Stomach (tissue), 9 donors: ENCODE measurements around the gene UBE2I. TPM values are rescaled to one million over a fixed set of nuclear protein-coding genes. Genes with fewer than 3 reads are reported as not detected.

Experiments used
- DNase-seq, 2 donors: peaks; one replicate each; pipeline versions ENCODE4 v3.0.0 to v3.0.0-alpha.2; 2013 to 2019
- H3K27ac ChIP-seq, 5 donors: fragments of 200-600 bp in 4 of 5; sonication (generic) in 4 of 5; one replicate each; pipeline ENCODE4 v1.5.1; 2013 to 2019; ENCODE audit warnings: mild to moderate bottlenecking in 1 of 5, moderate library complexity in 1 of 5
- H3K27me3 ChIP-seq, 3 donors: fragments of 200-600 bp; sonication (generic); one replicate each; pipeline ENCODE4 v1.5.1; 2017 to 2019; ENCODE audit warnings: mixed run types in 1 of 3
- H3K36me3 ChIP-seq, 4 donors: fragments of 200-600 bp; sonication (generic); 1 replicate in 3 of 4; 2 replicates in 1 of 4; pipeline ENCODE4 v1.5.1; 2016 to 2019
- H3K4me1 ChIP-seq, 4 donors: fragments of 200-600 bp; sonication (generic); one replicate each; pipeline ENCODE4 v1.5.1; 2016 to 2019
- H3K4me3 ChIP-seq, 4 donors: fragments of 200-600 bp; sonication (generic) in 3 of 4; one replicate each; pipeline ENCODE4 v1.5.1; 2016 to 2019; ENCODE audit warnings: mild to moderate bottlenecking in 1 of 4
- H3K9me3 ChIP-seq, 4 donors: fragments of 200-600 bp; sonication (generic); one replicate each; pipeline ENCODE4 v1.5.1; 2016 to 2019
- CTCF ChIP-seq, 7 experiments: fragments of 450-650 bp in 4 of 7; fragments of 200-600 bp in 3 of 7; sonication (generic) in 3 of 7; IDR thresholded peaks; one replicate each; pipeline ENCODE4 v1.5.1; 2016 to 2019; ENCODE audit warnings: antibody characterized with exemption in 7 of 7, control low read depth in 2 of 7, mild to moderate bottlenecking in 1 of 7
- EP300 ChIP-seq: sonication (generic); formaldehyde crosslinking; IDR thresholded peaks from one replicate; pipeline ENCODE4 v1.6.1; 2017; ENCODE audit warnings: antibody characterized with exemption
- POLR2A ChIP-seq, 4 donors: fragments of 450-650 bp; IDR thresholded peaks; one replicate each; pipeline ENCODE4 v1.6.1; 2016; ENCODE audit warnings: antibody characterized with exemption in 4 of 4, control low read depth in 2 of 4, mild to moderate bottlenecking in 1 of 4, moderate library complexity in 1 of 4
- POLR2AphosphoS5 ChIP-seq, 3 donors: sonication (generic); formaldehyde crosslinking; IDR thresholded peaks; one replicate each; pipeline ENCODE4 v1.6.1; 2016; ENCODE audit warnings: antibody characterized with exemption in 3 of 3
- WGBS, 5 donors: extraction: QIAGEN DNeasy Blood & Tissue Kit in 3 of 5; methylation state at CpG; one replicate each; pipeline versions ENCODE4 v1.1.5 to v1.1.7; 2013 to 2018; 5-methylcytosine and 5-hydroxymethylcytosine counted together
- intact Hi-C: fragments of 100-400 bp; cut with DNase I; formaldehyde crosslinking; loops from one replicate; pipeline ENCODE4 v1.15.1; 2023; ENCODE audit warnings: low total_unique reads
- polyA plus RNA-seq, 3 donors: library from polyadenylated mRNA; stranded (reverse); fragments of 200-250 nt; gene quantifications; one replicate each; pipeline ENCODE4 v1.2.3, GENCODE V29; 2013
- total RNA-seq, 5 donors: library from RNA; depleted of rRNA; stranded (reverse); fragments of >200 nt; gene quantifications; one replicate each; pipeline versions ENCODE4 v1.1.0 to v1.2.3, GENCODE V29; 2014 to 2016
- donor health status: healthy with polysubstance abuse.
- donor health status: Bipolar disorder and iron deficiency.
- donor health status: healthy.

Gene UBE2I
- total and polyA plus RNA-seq, 8 donors = 42.0 to 71.0 (median 46.7) TPM

DNA sequence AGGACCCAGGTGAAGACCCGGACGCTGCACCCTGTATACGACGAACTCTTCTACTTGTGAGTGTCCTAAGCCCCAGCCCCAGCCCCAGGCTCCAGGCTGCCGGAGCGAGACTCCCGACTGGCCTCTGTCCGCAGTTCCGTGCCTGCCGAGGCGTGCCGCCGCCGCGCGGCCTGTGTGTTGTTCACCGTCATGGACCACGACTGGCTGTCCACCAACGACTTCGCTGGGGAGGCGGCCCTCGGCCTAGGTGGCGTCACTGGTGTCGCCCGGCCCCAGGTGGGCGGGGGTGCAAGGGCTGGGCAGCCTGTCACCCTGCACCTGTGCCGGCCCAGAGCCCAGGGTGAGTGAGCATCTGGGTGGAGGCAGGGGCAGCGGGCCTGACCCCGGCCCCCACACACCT lies 38.5 kb downstream of the UBE2I start:
- H3K36me3 ChIP-seq = peaks cover 20 to 34% (median 33%) of the 10 kb centered on the region in 4 donors
- DNase-seq = no peak
- peaks cover 18 to 41% (median 38%) of the 10 kb centered on the region in 4 donors for H3K4me1 ChIP-seq
- no peaks in the 10 kb centered on the region for H3K9me3 ChIP-seq
- intact Hi-C loops = no loop called here
- 76 to 94% (median 90%) methylated on average over 10 to 29 of the region's 29 CpGs for WGBS, 5 donors
- no peak for TF ChIP-seq CTCF (IDR thresholded peaks at IDR 0.05)
- TF ChIP-seq POLR2A (IDR thresholded peaks at IDR 0.05) = no peak
- H3K27ac ChIP-seq = no peak overlapping the region
- H3K27me3 ChIP-seq = peaks cover 0 to 4% (median 0%) of the 10 kb centered on the region in 3 donors
- no peak overlapping the region for H3K4me3 ChIP-seq

DNA sequence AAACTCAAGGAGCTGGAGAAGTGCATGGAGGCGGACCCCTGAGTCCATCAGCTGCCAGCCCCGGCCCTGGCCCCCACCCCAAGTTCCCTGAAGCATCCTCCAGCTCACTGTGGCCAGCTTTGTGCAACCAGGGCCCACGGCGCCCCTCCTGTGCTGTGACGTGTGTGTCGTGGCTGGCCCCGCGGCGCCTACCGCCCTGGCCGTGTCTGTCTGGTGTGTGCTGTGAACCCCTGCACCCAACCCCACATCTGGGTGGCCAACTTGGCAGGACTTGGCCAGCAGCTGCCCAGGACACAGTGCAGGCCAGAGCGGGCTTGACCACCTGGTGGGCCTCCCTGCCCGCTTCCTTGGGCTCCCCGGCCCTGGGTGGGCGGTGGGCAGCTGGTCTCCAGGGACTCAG lies 39.0 kb downstream of the UBE2I start:
- no peak overlapping the region for H3K4me3 ChIP-seq
- H3K27ac ChIP-seq = no peak overlapping the region
- H3K4me1 ChIP-seq = peaks cover 18 to 41% (median 38%) of the 10 kb centered on the region in 4 donors
- WGBS, 5 donors = 92 to 96% (median 94%) methylated on average over 10 to 15 of the region's 15 CpGs; no CpG with 5 or more reads in 1 of the 5 donors
- no peaks in the 10 kb centered on the region for H3K9me3 ChIP-seq
- TF ChIP-seq POLR2A (IDR thresholded peaks at IDR 0.05) (no peak), EP300 (no peak), POLR2AphosphoS5 (IDR thresholded peaks at IDR 0.05) (no peak), CTCF (IDR thresholded peaks at IDR 0.05) (no peak)
- H3K36me3 ChIP-seq = peaks cover 20 to 34% (median 33%) of the 10 kb centered on the region in 4 donors
- H3K27me3 ChIP-seq = no peaks in the 10 kb centered on the region
- no peak for DNase-seq
- intact Hi-C loops = no loop called here

DNA sequence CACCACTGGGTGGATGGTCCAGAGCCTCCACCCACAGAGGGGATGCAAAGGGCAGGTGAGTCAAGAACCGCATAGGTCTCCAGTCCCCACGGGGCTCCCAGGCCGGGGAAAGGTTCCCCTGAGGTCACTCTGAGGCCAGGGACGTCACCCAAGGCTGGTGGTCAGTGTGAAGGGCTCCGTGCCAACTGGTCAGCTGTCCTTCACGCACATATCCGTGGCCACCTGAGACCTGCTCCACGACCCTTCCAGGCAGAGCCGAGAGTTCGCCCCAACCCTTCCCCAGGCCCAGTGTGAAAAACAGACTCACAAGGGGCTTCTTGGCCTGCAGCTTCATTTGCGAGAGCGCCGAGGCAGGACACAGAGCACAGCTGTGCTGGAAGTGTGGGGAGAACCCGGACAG lies 39.5 kb downstream of the UBE2I start:
- Histone ChIP-seq H3K4me1 (peaks cover 18 to 41% (median 39%) of the 10 kb centered on the region in 4 donors), H3K36me3 (peaks cover 20 to 34% (median 33%) of the 10 kb centered on the region in 4 donors), H3K27ac (no peak overlapping the region), H3K27me3 (no peaks in the 10 kb centered on the region), H3K9me3 (no peaks in the 10 kb centered on the region), H3K4me3 (no peak overlapping the region)
- WGBS, 5 donors = 79 to 91% (median 87%) methylated on average over 11 to 14 of the region's 14 CpGs
- intact Hi-C loops = no loop called here
- no peak for TF ChIP-seq POLR2AphosphoS5 (IDR thresholded peaks at IDR 0.05)
- no peak for TF ChIP-seq CTCF (IDR thresholded peaks at IDR 0.05)
- TF ChIP-seq EP300 = no peak
- no peak for TF ChIP-seq POLR2A (IDR thresholded peaks at IDR 0.05)
- no peak for DNase-seq

- WGBS, 5 donors = 85 to 89% (median 86%) methylated on average over 16 of the region's 16 CpGs
- Histone ChIP-seq H3K4me3 (no peak overlapping the region), H3K4me1 (peaks cover 18 to 42% (median 40%) of the 10 kb centered on the region in 4 donors), H3K36me3 (peaks cover 20 to 34% (median 33%) of the 10 kb centered on the region in 4 donors), H3K27ac (no peak overlapping the region), H3K9me3 (no peaks in the 10 kb centered on the region), H3K27me3 (no peaks in the 10 kb centered on the region)
- DNase-seq = no peak
- intact Hi-C loops = no loop called here
- TF ChIP-seq POLR2AphosphoS5 (IDR thresholded peaks at IDR 0.05) = no peak
- no peak for TF ChIP-seq EP300
- TF ChIP-seq CTCF (IDR thresholded peaks at IDR 0.05) = no peak
- no peak for TF ChIP-seq POLR2A (IDR thresholded peaks at IDR 0.05)
These were observed 39.9 kb downstream of the UBE2I start for GRCh38 chr16:1349351-1349750.
